Superior temporal gyrus (tissue), 1 donor: Measurements from ENCODE around the gene TAF11L8.
"Not testable (repeated sequence)": the region's sequence is repeated elsewhere in the genome, so short reads cannot be mapped to it uniquely, and the experiment has no call there.

ENCODE experiments used
- DNase-seq: peaks from one replicate; pipeline ENCODE4 v3.0.0-alpha.2; 2016; ENCODE audit errors: extremely low spot score

Gene TAF11L8

GRCh38 chr5:17590860-17591259 is at the start of gene TAF11L8:
TSS of gene TAF11L8 (minus strand) at chr5:17590960.
- DNase-seq: not testable (repeated sequence)

- no peak for DNase-seq
Measured at GRCh38 chr5:17634160-17634559, 43.4 kb upstream of the TAF11L8 start, which contains the start of gene TAF11L14. TSS of gene TAF11L14 (plus strand) at chr5:17634460.

GRCh38 chr5:17631788-17632187 is 41.0 kb upstream of the TAF11L8 start, which contains the start of gene TAF11L13:
TSS of gene TAF11L13 (plus strand) at chr5:17632088.
- not testable (repeated sequence) for DNase-seq

- DNase-seq: no peak
Measured at GRCh38 chr5:17625686-17626085, 34.9 kb upstream of the TAF11L8 start.

- no peak for DNase-seq
Measured at GRCh38 chr5:17620627-17621026, 29.9 kb upstream of the TAF11L8 start.

GRCh38 chr5:17619354-17619753 is 28.6 kb upstream of the TAF11L8 start:
- no peak for DNase-seq

- DNase-seq: no peak
Measured at GRCh38 chr5:17614872-17615605, 24.3 kb upstream of the TAF11L8 start.

GRCh38 chr5:17610092-17610491 is 19.3 kb upstream of the TAF11L8 start, which contains the start of gene TAF11L12:
TSS of gene TAF11L12 (plus strand) at chr5:17610392.
- not testable (repeated sequence) for DNase-seq

- not testable (repeated sequence) for DNase-seq
Measured at GRCh38 chr5:17607461-17607860, 16.7 kb upstream of the TAF11L8 start.

GRCh38 chr5:17604951-17605350 is 14.2 kb upstream of the TAF11L8 start:
- no peak for DNase-seq

GRCh38 chr5:17603880-17604279 is 13.1 kb upstream of the TAF11L8 start, which contains the start of gene TAF11L11:
TSS of gene TAF11L11 (plus strand) at chr5:17604183.
- not testable (repeated sequence) for DNase-seq

GRCh38 chr5:17597728-17598127 is 7.0 kb upstream of the TAF11L8 start, which contains the start of gene TAF11L10:
TSS of gene TAF11L10 (minus strand) at chr5:17597828.
- DNase-seq: not testable (repeated sequence)

- not testable (repeated sequence) for DNase-seq
Measured at GRCh38 chr5:17594255-17594654, 3.5 kb upstream of the TAF11L8 start, which contains the start of gene TAF11L9. TSS of gene TAF11L9 (minus strand) at chr5:17594394.

GRCh38 chr5:17585658-17586057 is 5.1 kb downstream of the TAF11L8 start, which contains the start of gene TAF11L7:
TSS of gene TAF11L7 (minus strand) at chr5:17585758.
- DNase-seq: not testable (repeated sequence)
